Esophagus (tissue), 2 donors: ENCODE data around the gene SORL1. TPM values are rescaled to one million over a fixed set of nuclear protein-coding genes. Genes with fewer than 3 reads are reported as not detected.

Experiments used
- H3K27ac ChIP-seq, 2 donors: one replicate each; pipeline ENCODE4 v1.5.1; 2013; ENCODE audit warnings: low read depth in 2 of 2, mild to moderate bottlenecking in 2 of 2, inconsistent platforms in 1 of 2, low read length in 1 of 2, moderate library complexity in 1 of 2
- H3K27me3 ChIP-seq, 2 donors: one replicate each; pipeline ENCODE4 v1.6.1; 2013; ENCODE audit warnings: low read length in 2 of 2, control low read depth in 1 of 2, mild to moderate bottlenecking in 1 of 2; ENCODE audit not compliant: insufficient read depth in 2 of 2, control insufficient read depth in 1 of 2
- H3K36me3 ChIP-seq, 2 donors: one replicate each; pipeline ENCODE4 v1.6.1; 2013; ENCODE audit warnings: low read length in 1 of 2; ENCODE audit not compliant: control insufficient read depth in 2 of 2, insufficient read depth in 2 of 2
- H3K4me1 ChIP-seq, 2 donors: one replicate each; pipeline ENCODE4 v1.6.1; 2013; ENCODE audit warnings: low read length in 1 of 2; ENCODE audit not compliant: control insufficient read depth in 2 of 2, insufficient read depth in 2 of 2
- H3K4me3 ChIP-seq, 2 donors: one replicate each; pipeline ENCODE4 v1.5.1; 2013; ENCODE audit warnings: low read length in 2 of 2, mild to moderate bottlenecking in 2 of 2, low read depth in 1 of 2, moderate library complexity in 1 of 2
- H3K9me3 ChIP-seq, 2 donors: one replicate each; pipeline ENCODE4 v1.6.1; 2013; ENCODE audit warnings: mild to moderate bottlenecking in 2 of 2, low read depth in 1 of 2, low read length in 1 of 2, moderate library complexity in 1 of 2; ENCODE audit not compliant: control insufficient read depth in 2 of 2, insufficient read depth in 1 of 2
- whole genome bisulfite sequencing, 2 donors: extraction: QIAGEN DNeasy Blood & Tissue Kit; methylation state at CpG; one replicate each; pipeline ENCODE4 v1.1.7; 2013; 5-methylcytosine and 5-hydroxymethylcytosine counted together
- polyA plus RNA-seq, 2 donors: library from polyadenylated mRNA; stranded (reverse); fragments of 200-250 nt; gene quantifications; one replicate each; pipeline ENCODE4 v1.2.3, GENCODE V29; 2013
- donor health status: healthy with polysubstance abuse.
- donor health status: Bipolar disorder and iron deficiency.

Gene SORL1
- polyA plus RNA-seq, 2 donors: 2.5 to 3.0 TPM

DNA sequence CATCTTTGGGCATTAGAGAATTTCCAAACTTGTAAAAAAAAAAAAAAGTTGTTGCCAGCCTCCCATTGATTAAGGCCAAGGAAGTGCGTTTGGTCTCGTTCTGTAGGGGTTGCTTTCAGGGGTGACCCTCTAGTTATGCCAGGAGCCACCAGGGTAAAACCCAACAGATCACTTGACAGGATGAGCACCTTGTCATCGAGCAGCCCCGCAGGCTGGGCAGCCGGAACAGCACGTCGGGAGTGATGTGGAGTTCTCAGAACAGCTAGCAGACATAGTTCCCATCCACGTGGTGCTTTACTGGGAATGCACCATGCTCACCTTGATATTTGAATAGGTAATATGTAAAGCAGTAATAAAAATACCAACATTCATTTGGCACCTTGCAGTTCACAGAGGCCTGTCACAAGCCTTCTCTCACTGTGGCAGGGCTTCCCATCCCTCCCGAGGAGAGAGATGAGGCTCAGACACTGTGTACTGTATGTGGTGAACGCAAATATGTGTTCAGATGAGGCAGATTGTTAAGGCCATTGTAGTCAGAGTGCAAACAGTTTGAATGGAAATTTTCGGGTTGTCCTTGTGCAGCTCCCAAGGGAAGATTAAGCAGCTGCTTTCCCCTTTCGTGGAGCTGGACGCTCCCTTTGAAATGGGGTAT lies 71.6 kb downstream of the SORL1 start:
- H3K36me3 ChIP-seq: peaks cover 0 to 6% of the 10 kb centered on the region in 2 donors
- H3K27me3 ChIP-seq: no peaks in the 10 kb centered on the region
- H3K4me1 ChIP-seq: no peaks in the 10 kb centered on the region
- WGBS, 2 donors: 82 to 83% methylated on average over 13 of the region's 13 CpGs
- H3K4me3 ChIP-seq: no peak overlapping the region
- no peak overlapping the region for H3K27ac ChIP-seq
- H3K9me3 ChIP-seq: peaks cover 0 to 2% of the 10 kb centered on the region in 2 donors

DNA sequence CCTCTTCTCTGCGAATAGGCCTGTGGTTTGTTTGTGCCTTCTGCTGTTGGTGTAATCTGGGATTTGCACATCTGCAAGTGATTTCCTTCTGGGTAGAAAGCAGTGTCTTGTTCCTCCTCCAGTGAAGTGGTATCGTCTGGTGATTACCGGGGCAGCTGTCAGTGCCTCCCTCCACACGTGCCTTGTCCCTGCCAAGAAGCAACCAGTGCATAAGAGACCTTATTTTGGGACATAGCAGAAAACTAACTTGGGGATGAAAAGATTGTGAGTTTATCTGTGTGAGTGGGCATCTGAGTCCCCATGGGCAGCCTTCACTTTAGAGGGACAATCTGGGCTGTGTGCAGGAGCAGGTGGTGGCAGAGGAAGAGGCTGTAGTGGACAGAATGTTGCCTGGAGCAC lies 72.1 kb downstream of the SORL1 start:
- no peak overlapping the region for H3K27ac ChIP-seq
- no peaks in the 10 kb centered on the region for H3K4me1 ChIP-seq
- 73 to 86% methylated on average over 4 of the region's 4 CpGs for WGBS, 2 donors
- H3K4me3 ChIP-seq: no peak overlapping the region
- H3K36me3 ChIP-seq: peaks cover 0 to 6% of the 10 kb centered on the region in 2 donors
- H3K9me3 ChIP-seq: peaks cover 0 to 2% of the 10 kb centered on the region in 2 donors
- no peaks in the 10 kb centered on the region for H3K27me3 ChIP-seq

DNA sequence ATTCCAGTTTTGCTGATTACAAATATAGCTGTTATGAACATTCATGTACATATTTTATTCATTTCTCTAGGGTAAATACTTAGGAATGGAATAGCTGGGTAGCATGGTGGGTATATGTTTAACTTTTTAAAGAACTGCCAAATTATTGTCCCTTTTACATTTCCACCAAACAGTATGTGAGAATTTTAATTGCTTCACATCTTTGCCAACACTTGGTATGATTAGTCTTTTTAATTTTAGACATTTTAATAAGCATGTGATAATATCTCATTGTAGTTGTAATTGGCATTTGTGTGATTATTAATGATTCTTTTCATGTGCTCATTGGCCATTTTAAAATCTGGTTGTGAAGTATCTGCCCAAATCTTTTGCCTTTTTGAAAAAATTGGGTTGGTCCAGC lies 73.3 kb downstream of the SORL1 start:
- Histone ChIP-seq H3K27ac (no peak overlapping the region), H3K9me3 (peaks cover 0 to 2% of the 10 kb centered on the region in 2 donors), H3K36me3 (peaks cover 0 to 6% of the 10 kb centered on the region in 2 donors), H3K4me3 (no peak overlapping the region), H3K4me1 (no peaks in the 10 kb centered on the region), H3K27me3 (no peaks in the 10 kb centered on the region)

GRCh38 chr11:121530257-121530656 lies 78.1 kb downstream of the SORL1 start:
- Histone ChIP-seq H3K27me3 (no peaks in the 10 kb centered on the region), H3K36me3 (no peaks in the 10 kb centered on the region), H3K4me1 (no peaks in the 10 kb centered on the region), H3K27ac (no peak overlapping the region), H3K9me3 (peaks cover 0 to 2% of the 10 kb centered on the region in 2 donors), H3K4me3 (no peak overlapping the region)
- 93 to 96% methylated on average over 2 of the region's 2 CpGs for WGBS, 2 donors

GRCh38 chr11:121533601-121534000 lies 81.5 kb downstream of the SORL1 start:
- Histone ChIP-seq H3K27ac (no peak overlapping the region), H3K4me3 (no peak overlapping the region), H3K4me1 (no peaks in the 10 kb centered on the region), H3K9me3 (no peaks in the 10 kb centered on the region), H3K36me3 (no peaks in the 10 kb centered on the region), H3K27me3 (no peaks in the 10 kb centered on the region)
- WGBS, 2 donors: 51 to 54% methylated on average over 3 of the region's 3 CpGs

DNA sequence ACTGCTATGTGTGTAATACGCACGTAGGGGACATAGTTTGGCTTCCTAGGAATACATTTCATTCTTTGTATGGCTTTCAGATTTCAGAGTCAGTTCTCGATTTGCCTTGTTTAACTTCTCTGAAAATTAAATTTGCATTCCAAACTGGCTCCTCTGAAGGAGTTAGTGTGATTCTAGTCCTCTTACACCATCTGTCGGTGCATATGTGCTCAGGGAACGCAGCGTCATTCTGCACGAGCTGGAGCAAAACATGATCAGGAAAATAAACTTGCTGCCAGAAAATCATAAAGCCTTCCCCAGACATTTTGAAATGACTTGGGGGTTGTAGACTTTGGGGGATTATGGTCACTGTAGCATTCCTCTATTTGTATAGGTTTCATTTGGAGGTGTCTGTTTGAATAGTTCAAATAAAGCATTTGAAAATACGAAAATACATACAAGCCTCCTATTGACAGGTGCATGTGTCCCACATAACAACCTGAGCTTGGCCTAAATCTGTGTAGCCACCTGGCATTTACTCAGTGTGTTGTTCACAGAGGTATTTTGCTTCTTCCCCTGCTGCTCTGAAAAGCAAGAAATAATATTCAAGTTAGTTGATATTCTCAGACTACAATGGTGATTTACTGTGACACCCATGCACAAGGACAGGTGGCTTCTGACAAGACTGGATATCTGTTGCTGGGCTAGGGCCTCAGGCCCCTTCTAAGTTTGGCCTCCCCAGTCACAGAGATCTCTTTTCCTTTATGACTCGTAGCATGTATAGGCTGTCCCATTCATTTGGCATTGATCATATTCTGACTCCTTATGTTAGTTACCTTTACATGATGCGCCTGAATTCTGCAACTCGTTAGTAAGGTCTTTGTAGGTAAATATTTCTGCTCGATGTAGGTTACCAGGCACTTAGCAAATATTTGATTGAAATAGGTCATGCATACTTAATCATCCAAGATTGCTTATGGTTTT lies 82.3 kb downstream of the SORL1 start:
- Histone ChIP-seq H3K4me1 (no peaks in the 10 kb centered on the region), H3K27ac (no peak overlapping the region), H3K27me3 (no peaks in the 10 kb centered on the region), H3K9me3 (no peaks in the 10 kb centered on the region), H3K36me3 (no peaks in the 10 kb centered on the region), H3K4me3 (no peak overlapping the region)
- 62 to 70% methylated on average over 12 of the region's 12 CpGs for WGBS, 2 donors

GRCh38 chr11:121535129-121535796 lies 83.1 kb downstream of the SORL1 start:
- 68 to 69% methylated on average over 6 of the region's 6 CpGs for WGBS, 2 donors
- Histone ChIP-seq H3K27me3 (no peaks in the 10 kb centered on the region), H3K4me1 (no peaks in the 10 kb centered on the region), H3K9me3 (no peaks in the 10 kb centered on the region), H3K27ac (no peak overlapping the region), H3K36me3 (no peaks in the 10 kb centered on the region), H3K4me3 (no peak overlapping the region)

DNA sequence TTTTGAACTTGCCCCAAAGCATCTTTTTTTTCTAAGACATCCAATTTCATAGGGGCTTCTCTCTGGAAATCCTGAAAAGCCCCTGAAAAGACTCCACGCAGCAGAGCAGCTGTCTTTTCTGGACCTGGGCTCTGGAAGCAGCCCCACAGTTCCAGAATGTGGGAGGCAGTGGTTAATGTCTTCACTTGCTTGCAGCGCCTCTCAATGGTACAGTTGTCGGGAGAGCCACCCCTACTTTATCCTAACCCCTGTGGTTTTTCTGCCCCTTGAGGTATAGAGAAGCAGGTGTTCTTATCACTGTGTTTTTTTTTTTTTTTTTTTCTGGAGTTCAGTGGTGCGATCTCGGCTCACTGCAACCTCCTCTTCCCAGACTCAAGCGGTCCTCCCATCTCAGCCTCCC lies 84.0 kb downstream of the SORL1 start:
- WGBS, 2 donors: 91 to 93% methylated on average over 6 of the region's 6 CpGs
- Histone ChIP-seq H3K27ac (no peak overlapping the region), H3K9me3 (no peaks in the 10 kb centered on the region), H3K36me3 (no peaks in the 10 kb centered on the region), H3K4me3 (no peak overlapping the region), H3K4me1 (no peaks in the 10 kb centered on the region), H3K27me3 (no peaks in the 10 kb centered on the region)

GRCh38 chr11:121538054-121538453 lies 85.9 kb downstream of the SORL1 start:
- WGBS, 2 donors: 63 to 80% methylated on average over 1 of the region's 1 CpG
- no peak overlapping the region for H3K27ac ChIP-seq

More at GRCh38 chr11:121538054-121538453, 85.9 kb downstream of the SORL1 start:
- no peaks in the 10 kb centered on the region for H3K9me3 ChIP-seq
- H3K27me3 ChIP-seq: no peaks in the 10 kb centered on the region
- H3K4me3 ChIP-seq: no peak overlapping the region
- H3K4me1 ChIP-seq: no peaks in the 10 kb centered on the region
- no peaks in the 10 kb centered on the region for H3K36me3 ChIP-seq
